Hematopoietic multipotent progenitor cell (in vitro differentiated cells): Measurements from ENCODE around the gene DYNLT4. TPM values are rescaled to one million over a fixed set of nuclear protein-coding genes. Genes with fewer than 3 reads are reported as not detected.
"Not testable (repeated sequence)": the region's sequence is repeated elsewhere in the genome, so short reads cannot be mapped to it uniquely, and the experiment has no call there.

ENCODE experiments used
- DNase-seq, 3 donors: peaks; one replicate each; pipeline ENCODE4 v3.0.0-alpha.2; 2011 to 2015; ENCODE audit warnings: low read depth in 2 of 3, low spot score in 2 of 3
- total RNA-seq: library from RNA; depleted of rRNA; stranded (reverse); fragments of >200 nt; gene quantifications from one replicate; pipeline ENCODE4 v1.2.3, GENCODE V29; 2012

Gene DYNLT4, protein sequence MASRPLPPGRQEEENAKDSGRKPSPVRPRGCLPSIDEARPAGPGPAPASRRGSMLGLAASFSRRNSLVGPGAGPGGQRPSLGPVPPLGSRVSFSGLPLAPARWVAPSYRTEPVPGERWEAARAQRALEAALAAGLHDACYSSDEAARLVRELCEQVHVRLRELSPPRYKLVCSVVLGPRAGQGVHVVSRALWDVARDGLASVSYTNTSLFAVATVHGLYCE
- total RNA-seq, result 2.2 TPM

DNA sequence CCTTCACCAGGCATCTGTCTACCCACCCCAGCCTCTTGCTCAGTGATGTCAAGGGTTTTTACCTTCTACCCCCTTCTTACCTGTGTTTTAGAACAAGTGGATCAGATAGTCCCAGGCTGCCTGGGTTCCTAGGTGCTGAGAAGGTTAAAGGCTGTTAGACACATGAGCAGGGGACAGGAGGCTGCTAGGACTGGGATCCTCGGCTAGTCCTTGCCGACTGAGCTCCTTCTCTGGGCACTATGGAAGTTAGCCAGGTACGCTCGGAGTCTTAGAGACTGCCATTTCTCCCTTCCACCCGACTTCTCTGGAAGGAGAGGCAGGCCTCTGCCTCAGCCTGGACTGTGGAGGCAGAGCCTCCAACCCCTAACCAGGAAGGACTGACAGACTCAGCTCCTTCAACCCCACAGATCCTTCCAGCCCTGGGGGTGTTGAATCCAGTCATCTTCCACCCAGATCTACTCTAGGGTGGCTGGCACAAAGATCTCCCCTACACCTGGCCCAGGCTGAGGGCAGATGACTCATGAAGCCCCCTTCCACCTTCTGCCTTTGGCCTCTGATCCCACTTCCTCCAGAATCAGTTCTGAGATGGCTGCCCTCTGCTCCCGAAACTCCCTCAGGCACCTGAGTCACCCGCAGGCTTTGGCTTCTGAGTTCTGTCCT lies at the start of gene DYNLT4:
DYNLT4 (minus strand) TSS at position 648 of the 660 bp plus-strand sequence. CDS start 683 bp downstream, outside the sequence.
- no peak for DNase-seq

DNA sequence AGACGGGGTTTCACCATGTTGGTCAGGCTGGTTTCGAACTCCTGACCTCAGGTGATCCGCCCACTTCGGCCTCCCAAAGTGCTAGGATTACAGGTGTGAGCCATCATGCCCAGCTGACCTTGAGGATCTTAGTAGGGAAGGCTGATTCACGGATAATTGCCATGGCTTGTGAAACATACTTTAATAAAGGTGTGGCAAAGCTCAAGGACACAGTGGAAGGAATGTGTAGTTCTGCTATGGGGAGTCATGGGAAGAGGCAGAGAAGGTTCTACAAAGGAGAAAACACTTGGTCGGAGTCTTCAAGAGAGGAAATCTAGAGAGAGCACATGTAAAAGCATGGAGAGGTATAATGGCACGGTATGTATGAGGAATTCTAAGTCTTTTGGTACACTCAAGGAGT lies 48.6 kb upstream of the DYNLT4 start:
- DNase-seq, result no peak

DNA sequence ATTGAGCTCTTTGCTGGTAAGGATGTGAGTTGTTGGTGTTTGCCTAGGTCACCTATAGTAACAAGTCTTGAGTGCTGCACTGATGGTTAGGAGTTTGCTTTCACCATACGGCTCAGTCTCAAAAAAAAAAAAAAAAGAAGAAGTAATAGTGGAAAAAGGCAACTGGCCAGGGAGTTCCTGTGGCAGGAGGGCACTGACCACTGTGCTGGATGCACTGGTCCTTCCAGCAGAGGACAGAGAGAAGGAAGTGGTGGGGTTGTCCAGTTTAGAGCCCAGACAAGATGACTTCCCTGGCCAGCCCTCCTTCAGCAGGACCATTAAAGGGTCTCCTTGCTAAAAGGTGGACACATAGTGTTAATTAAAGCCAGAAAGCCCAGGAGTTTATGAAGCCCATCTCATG lies 47.8 kb upstream of the DYNLT4 start:
- no peak for DNase-seq

DNA sequence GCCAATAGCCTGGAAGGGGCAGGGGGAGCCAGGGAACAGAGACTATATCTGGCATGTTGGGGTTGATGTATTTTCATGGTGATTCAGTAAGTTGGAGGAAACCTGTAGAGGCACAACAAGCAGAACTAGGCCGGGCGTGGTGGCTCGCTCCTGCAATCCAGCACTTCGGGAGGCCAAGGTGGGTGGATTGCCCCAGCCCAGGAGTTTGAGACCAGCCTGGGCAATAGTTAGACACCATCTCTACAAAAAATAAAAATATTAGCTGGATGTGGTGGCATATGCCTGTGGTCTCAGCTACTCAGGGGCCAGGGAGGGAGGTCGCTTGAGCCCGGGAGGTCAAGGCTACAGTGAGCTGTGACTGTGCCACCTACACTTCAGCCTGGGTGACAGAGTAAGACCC lies 46.0 kb upstream of the DYNLT4 start:
- DNase-seq, result no peak

DNA sequence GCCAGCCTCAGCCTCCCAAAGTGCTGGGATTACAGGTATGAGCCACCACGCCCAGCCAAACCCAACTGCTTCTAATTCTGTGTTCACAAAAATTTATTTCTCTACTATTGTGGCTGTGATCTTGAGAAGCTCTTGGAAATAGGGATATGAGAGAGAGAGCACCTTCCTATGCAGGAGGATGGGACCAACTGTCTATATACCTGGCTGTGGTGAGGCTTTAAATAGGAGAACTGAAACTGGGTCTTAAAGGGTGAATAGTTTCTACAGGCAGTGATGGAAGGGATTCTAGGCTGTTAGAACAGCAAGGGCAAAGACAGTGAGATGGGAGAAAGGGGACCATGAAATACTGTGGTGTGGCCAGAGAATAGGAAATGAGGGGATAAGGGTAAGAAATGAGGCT lies 44.2 kb upstream of the DYNLT4 start:
- no peak for DNase-seq

DNA sequence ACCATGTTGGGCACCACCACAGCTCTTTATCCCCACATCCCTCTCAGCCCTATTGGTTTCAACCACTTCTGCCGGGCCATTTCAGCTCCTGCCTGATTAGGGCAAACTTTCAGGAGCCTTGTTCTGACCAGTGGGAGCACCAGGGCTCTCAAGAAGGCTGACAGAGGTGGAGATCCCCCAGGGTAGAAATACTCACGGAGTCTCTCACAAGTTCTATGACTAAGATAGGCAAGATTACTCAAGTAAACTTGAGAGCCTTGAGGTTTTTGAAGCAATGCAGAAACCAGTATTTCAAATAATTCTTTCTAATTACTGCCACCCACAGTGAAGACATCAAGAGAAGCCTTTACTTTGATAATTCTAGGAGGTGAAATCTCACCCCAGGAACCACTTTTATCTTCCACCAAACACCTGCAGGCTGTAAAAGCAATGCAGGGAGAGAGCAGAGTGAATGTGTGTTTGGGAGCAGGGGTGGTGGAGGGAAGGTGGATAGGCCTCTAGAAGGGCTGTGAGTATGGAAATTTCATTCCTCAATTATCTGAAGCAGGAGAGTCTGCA lies 42.5 kb upstream of the DYNLT4 start:
- no peak for DNase-seq

DNA sequence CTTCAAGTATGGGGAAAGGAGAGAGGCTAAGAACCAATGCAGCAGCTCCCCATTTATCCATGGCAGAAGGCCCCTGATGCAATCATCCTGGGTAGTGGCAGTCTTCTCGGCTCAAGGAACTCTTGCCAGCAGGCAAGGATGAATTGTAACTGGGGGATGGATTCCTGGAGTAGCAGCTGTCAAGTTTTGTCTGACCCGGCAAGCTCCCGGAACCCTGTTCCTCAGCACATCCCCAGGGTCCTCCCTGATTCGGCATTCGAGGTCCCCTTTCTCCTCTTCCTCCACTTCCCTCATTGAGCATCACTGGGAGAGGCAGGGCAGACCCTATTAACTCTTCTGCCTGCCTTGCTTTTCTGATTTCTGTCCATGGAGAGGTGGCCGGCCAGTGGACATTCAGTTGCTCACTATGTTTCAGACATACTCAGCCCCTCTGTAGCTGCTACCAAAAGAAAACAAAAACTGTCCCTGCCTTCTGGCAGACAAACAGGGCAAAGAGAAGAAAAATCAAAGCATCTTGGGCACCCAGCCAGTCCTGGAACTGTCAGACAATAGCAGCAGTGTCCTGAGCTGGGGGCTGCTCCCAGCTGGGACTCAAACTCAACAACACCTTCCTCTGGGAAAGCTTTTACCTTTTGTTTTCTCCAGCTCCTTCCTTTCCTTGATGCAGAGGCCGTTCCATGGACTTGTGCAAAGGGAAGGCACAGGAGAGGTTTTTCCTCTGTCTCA lies 41.5 kb upstream of the DYNLT4 start:
- no peak for DNase-seq

DNA sequence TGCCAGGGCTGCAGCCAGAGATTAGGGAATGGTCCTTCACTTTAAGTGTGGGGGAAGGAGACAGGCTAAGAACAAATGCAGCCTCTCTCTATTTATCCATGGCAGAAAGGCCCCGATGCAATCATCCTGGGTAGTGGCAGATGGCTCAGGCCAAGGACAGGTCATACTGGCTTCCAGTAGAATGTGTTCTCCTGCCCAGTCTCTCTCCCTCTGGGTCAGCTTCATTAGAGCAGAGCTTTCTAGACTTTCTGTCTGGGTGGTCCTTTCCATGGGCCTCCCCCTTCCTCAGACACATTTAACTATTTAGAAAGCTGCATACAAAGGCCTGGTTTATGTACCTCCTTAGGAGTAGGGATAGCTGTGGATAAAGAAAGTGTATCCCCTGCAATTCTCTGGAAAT lies 40.7 kb upstream of the DYNLT4 start:
- no peak for DNase-seq

DNA sequence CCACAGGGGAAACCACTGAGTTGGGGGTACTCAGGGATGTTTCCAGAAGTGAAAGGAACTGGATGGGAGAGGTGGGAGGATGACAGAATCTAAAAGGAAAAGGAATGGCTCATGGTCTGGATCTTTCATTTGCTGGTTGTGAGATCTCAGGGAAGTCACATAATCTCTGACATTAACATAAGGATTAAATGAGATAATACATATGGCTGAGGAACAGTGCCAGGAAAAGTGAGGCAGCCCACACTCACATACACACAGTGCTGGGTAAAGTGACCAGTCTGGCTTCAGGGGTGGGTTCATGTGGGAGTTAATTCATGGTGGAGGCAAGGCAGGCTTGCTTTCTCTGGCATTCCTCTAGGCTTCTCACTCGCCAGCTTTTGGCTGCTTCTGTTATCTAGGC lies 39.8 kb upstream of the DYNLT4 start:
- DNase-seq, result no peak

DNA sequence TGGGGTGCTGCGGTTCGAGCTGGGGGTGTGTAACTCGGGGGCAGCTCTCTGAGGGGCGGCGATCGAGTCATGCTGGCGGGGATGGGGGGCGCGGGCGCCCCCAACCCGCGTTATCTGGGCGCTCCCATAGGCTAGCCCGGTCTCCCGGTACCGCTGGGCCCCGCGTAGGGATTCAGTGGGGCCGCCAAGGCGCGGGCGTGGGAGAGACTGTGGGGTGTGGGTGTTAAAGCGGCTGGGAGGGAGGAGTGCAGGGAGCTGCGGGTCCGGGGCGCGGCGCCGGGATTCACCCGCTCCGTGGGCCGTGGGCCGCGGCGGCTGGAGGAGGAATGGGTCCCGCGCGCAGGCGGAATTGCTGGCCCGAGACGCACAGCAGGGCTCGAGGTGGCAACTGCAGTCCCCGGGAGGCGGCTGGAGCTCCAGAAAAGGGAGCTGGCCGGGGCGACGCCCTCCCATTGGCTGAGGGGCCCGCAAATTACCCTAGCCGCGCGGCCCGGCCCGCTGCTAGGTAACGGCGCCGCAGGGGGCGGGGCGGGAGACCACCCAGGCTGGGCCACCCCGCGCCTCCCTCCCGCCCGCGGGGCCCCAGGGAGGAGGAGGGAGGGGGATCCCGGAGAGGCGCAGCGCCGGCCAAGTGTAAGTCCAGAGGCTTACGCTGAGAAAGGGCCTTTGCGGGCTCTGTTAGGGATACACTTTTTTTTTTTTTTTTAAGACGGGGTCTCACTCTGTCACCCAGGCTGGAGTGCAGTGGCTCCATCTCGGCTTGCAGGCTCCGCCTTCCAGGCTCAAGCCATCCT lies 35.9 kb upstream of the DYNLT4 start, which contains the start of gene PTCH2:
PTCH2 (minus strand) TSS at position 392 of the 794 bp plus-strand sequence; CDS start at position 71, 321 bp downstream.
- peak in 2 of 3 donors; percentile 77 to 81 for DNase-seq

DNA sequence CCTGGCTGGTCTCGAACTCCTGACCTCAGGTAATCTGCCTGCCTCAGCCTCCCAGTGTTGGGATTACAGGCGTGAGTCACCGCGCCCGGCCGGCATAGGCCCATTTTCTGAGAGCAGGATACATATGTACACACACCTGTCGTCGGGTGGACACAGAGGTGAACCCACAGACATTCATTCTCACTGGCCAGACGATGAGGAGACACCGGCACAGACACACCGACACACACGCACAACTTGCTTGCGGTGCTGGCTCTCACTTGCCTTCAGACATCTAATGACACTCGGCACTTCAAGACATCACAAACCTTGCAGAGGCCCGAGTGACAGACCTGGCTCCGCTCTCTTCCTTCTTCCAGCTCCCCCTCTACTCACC lies 35.3 kb upstream of the DYNLT4 start:
- no peak for DNase-seq

DNA sequence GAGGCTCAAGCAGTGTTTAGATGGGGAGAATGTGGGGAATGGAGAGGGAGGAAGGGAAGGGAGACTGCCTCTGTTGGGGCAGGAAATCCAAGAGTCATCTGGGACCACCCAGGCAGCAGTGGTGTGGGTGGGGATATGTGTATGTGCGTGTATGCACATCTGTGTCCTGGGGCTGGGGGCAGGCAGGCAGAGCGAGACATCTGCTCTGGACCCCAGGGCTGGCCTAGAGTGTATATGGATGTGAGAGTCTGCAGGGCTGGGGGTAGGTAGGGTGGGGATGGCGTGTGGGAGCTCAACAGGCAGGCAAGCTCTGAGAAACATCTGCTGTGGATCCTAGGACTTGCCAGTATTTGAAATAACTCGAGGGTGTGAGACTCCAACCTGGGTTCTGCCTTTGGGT lies 32.4 kb upstream of the DYNLT4 start:
- DNase-seq, result no peak

DNA sequence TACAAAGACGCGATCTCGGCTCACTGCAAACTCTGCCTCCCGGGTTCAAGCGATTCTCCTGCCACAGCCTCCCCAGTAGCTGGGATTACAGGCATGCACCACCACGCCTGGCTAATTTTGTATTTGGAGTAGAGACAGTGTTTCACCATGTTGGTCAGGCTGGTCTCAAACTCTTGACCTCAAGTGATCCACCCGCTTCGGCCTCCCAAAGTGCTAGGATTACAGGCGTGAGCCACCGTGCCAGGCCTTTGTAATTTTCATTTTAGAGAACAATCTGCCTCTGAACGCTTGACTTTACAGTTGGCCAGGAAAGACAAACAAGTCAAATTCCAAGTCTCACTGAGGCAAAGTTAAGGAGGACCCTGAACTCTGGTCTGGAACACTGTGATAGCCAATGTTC lies 31.1 kb upstream of the DYNLT4 start:
- not testable (repeated sequence) for DNase-seq

DNA sequence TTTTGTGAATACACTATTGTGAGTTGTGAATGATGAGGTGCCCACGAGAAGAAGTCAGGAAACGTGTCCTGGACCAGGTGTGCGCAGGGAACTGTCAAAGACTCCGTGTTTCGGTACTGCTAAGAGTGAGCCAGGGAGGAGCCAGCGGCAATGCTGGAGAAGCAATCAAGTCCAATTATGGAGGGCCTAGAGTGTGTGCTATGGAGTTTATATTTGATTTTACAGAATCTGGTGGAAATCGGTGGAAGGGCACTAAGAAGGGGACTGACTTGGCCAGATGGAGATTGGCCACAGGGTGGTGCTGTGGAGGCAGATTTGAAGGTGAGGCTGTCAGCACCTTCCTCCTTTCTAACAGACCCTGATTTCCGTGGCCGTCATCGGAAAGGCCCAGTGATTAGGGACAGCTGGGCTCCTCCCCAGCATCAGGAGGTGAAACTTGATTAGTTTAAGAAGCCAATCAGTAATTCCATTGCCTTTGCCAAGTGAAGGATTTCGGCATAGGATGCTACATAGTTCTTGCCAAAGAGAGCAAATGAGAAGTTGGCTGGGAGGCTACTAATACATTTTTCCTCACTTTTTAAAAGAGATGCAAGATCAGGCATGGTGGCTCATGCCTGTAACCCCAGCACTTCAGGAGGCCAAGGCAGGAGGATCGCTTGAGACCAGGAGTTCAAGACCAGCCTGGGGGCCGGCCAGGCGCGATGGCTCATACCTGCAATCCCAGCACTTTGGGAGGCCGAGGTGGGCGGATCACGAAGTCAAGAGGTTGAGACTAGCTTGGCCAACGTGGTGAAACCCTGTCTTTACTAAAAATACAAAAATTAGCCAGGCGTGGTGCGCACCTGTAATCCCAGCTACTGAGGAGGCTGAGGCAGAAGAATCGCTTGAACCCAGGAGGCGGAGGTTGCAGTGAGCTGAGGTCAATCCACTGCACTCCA lies 28.9 kb upstream of the DYNLT4 start:
- peak; percentile 54 to 90 (median 86) for DNase-seq

DNA sequence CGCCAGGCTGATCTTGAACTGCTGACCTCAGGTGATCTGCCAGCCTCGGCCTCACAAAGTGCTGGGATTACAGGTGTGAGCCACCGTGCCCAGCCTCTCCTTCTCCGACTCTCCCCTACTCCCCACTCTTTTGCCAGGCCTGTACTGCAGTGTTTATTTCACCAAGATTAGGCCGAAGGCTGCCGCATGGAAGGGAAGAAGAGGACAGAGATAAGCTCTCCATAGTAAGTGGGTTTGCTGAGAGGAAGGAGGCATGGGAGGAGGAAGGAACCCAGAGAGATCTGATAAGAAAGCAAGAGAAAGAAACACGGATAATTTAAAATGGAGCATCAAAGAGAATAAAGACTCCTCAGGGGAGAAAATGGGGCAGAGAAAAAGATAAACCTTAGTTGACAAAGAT lies 27.2 kb upstream of the DYNLT4 start:
- DNase-seq, result no peak

DNA sequence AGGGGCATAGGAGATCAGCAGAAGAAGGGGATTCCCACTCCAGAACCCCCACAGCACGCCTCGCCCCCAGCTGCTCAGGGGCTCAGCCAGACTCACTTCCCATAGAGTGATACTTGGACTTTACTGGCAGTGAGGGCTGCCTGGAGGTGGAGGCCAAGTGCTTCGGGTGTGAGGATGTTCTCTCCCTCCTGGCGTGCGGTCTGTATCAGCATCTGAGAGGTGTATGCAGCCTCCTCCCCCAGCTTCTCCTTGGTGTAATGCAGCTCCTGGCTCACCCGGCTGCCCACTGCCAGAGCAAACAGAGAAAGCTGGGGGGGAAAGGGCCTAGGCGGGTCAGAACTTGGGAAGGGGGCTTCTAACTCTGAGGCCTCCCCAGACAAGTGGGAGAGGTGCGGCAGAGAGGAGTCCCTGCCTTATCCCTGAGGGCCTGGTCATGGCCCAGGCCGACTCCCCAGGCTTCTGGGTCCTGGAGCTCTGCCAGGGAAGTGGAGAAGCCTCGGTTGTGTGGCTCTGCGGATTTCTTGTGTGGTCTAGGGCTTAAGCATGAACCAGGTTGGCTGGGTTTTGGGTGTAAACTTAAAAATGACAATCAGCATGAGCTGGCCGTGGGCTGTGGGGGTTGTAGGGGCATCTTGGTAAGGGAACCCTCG lies 25.0 kb upstream of the DYNLT4 start:
- peak in 1 of 3 donors; percentile 58 for DNase-seq

DNA sequence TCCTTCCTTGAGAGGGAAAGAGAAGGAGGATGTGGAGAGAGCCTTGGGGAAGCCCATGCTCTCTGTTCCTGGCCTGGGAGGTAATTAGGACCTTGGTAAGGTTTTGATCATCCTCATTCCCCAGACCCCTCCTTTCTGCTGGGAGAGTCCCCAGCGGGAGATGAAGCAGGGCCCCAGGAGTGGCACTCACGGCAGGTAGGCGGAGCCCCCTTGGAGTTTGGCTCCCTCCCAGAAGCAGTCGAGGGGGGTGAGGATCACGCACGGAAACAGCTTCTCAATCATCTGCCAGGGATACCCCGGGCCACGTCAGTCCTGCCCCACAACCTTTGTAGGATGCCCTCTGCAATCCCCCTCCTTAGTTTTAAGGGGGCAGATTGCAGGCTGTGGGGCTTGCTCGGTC lies 24.4 kb upstream of the DYNLT4 start:
- DNase-seq, result no peak

DNA sequence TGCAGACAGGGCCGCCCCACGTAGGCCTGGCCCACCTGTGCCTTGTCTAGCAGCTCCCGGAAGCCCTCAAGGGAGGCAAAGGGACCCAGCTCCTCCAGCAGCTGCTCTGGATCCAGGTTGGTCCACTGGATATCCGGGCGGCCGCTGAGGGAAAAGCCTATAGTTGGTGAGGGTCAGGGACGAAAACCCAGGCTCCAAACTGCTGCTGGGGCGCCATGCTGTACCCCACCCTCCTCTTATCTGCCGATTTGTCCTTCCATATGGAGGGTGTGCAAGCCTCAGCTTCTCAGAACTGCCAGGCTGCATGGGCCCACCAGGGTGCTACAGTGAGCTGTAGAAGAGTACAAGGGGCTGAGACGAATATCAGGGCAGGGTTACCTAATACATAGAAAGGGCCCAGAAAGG lies 23.8 kb upstream of the DYNLT4 start:
- DNase-seq, result peak in 1 of 3 donors; percentile 50
